Activated T-helper 17 cell treated with anti-CD3 and anti-CD28 coated beads, Interleukin-2, amount 50 U/mL, for 72 hours (primary cell): ENCODE measurements around the gene TTC39B. TPM values are rescaled to one million over a fixed set of nuclear protein-coding genes. Genes with fewer than 3 reads are reported as not detected.
A peak's percentile ranks its signal among the peaks of the same experiment; 100 is the strongest.
"Not testable (repeated sequence)": the region's sequence is repeated elsewhere in the genome, so short reads cannot be mapped to it uniquely, and the experiment has no call there.

ENCODE experiments used
- ATAC-seq: fragments of 150-1000 bp; cut with Tn5 transposase; replicated peaks from 2 replicates; pipeline ENCODE4 v1.10.0; 2021; ENCODE audit warnings: mild to moderate bottlenecking, moderate library complexity
- H3K27ac Mint-ChIP-seq: one replicate; pipeline ENCODE4 v1.8.0; 2022; ENCODE audit warnings: mixed read lengths
- H3K27me3 Mint-ChIP-seq: one replicate; pipeline ENCODE4 v1.8.0; 2022; ENCODE audit warnings: mixed read lengths
- H3K36me3 Mint-ChIP-seq: one replicate; pipeline ENCODE4 v1.8.0; 2022; ENCODE audit warnings: low read depth, mild to moderate bottlenecking, mixed read lengths
- H3K4me1 Mint-ChIP-seq: one replicate; pipeline ENCODE4 v1.8.0; 2022; ENCODE audit warnings: mixed read lengths
- H3K4me3 Mint-ChIP-seq: one replicate; pipeline ENCODE4 v1.8.0; 2022; ENCODE audit warnings: mild to moderate bottlenecking, mixed read lengths
- H3K9me3 Mint-ChIP-seq: one replicate; pipeline ENCODE4 v1.8.0; 2022; ENCODE audit warnings: mixed read lengths
- total RNA-seq, 2 donors: library from RNA; stranded (reverse); gene quantifications; one replicate each; pipeline ENCODE4 v1.2.3, GENCODE V29; 2022

Gene TTC39B
- total RNA-seq: 10 to 100 TPM; 14.5 to 19.1 TPM

DNA sequence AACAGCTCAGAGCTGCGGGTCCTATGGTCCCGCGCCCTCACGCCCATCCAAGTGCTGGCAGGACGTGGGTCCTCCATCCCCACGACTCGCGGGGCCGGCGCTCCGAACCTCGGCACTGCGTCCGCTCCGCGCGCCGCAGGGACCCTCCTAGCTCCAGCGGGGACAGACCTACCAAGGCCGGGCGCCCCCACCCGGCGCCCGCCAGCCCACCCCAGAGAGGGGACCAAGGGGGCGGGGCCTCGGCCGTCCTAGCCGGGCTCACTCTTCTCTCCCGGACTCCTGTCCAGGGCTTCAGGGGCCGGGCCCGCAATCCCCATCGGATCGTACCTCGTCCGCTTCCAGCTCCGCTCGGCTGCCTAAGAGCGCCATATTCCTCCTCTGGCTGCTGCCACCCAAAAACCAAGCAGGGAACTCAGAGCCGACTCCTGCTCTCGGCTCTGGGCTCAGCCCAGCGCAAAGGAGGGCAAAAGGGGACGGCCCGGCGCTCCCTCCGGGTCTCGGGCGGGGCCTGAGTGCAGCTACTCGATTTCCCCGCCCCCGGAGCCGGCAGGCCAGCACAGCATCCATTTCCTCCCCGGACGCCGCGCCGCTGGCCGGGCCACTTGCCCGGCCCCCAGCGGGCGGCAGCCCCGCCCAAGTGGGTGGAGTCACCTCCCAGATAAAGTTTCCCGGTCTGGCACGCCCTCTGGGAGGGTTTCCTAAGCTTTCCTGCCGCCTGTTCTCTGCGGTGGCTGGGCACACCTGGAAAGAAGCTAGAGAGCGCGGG is at the start of gene TTC39B:
Gene TTC39B (minus strand): TSS at position 460 of the 766 bp plus-strand sequence. CDS start 91 bp downstream, at position 369.
- H3K27me3 Mint-ChIP-seq: no peaks in the 10 kb centered on the region
- H3K4me3 Mint-ChIP-seq: peak within 1 kb of the TSS; percentile 95
- peaks cover 6% of the 10 kb centered on the region for H3K36me3 Mint-ChIP-seq
- H3K27ac Mint-ChIP-seq: peak within 1 kb of the TSS; percentile 93
- H3K9me3 Mint-ChIP-seq: no peaks in the 10 kb centered on the region
- peak; percentile 88 for ATAC-seq
- peaks cover 35% of the 10 kb centered on the region for H3K4me1 Mint-ChIP-seq

DNA sequence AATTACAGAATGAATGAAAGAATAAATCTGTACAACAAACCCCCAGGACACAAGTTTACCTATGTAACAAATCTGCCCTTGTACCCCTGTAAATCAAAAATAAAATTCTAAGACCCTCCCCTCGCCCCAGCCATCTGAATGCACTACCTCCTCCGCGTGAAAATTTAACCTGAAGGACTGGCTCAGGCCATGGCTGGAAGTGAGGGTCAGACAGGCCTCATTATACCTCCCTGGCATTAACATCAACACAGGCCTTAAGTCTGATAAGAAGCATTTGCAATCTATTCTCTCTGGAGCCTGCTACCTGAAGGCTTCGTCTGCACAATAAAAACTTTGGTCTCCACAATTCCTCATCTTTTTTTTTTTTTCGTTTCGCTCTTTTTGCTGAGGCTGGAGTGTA is 48.7 kb upstream of the TTC39B start:
- Mint-ChIP-seq H3K27ac (no peak overlapping the region), H3K9me3 (no peaks in the 10 kb centered on the region), H3K27me3 (no peaks in the 10 kb centered on the region), H3K4me3 (no peak overlapping the region), H3K36me3 (no peaks in the 10 kb centered on the region), H3K4me1 (peaks cover 4% of the 10 kb centered on the region)
- ATAC-seq: no peak

- ATAC-seq: no peak
- H3K4me3 Mint-ChIP-seq: no peak overlapping the region
- H3K36me3 Mint-ChIP-seq: no peaks in the 10 kb centered on the region
- H3K4me1 Mint-ChIP-seq: peaks cover 4% of the 10 kb centered on the region
- H3K27me3 Mint-ChIP-seq: no peaks in the 10 kb centered on the region
- H3K9me3 Mint-ChIP-seq: no peaks in the 10 kb centered on the region
- peak overlapping the region; percentile 47 for H3K27ac Mint-ChIP-seq
These were observed 47.7 kb upstream of the TTC39B start for GRCh38 chr9:15354713-15355112.

- no peaks in the 10 kb centered on the region for H3K9me3 Mint-ChIP-seq
These were observed 46.9 kb upstream of the TTC39B start for GRCh38 chr9:15353892-15354291.

DNA sequence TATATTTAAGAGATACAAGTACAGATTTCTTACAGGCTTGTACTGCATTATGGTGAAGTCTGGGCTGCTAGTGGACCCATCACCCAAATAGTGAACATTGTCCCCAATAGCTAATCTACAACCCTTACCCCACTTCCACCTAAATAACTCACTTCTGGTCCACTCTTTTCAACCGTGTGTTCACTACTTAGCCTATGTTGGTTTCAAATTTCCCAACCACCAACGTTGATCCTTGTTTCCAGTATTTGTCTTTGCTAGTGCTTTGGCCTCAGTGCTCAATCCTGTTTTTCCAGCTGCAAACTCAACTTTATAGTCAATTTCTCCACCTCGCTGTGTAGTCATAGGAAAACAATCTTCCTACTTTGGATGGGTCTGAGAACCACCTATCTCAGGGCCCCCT is 45.3 kb upstream of the TTC39B start:
- Mint-ChIP-seq H3K36me3 (no peaks in the 10 kb centered on the region), H3K27me3 (no peaks in the 10 kb centered on the region), H3K4me1 (peaks cover 4% of the 10 kb centered on the region), H3K27ac (no peak overlapping the region), H3K4me3 (no peak overlapping the region), H3K9me3 (no peaks in the 10 kb centered on the region)
- no peak for ATAC-seq

More at GRCh38 chr9:15353892-15354291, 46.9 kb upstream of the TTC39B start:
- Mint-ChIP-seq H3K27ac (no peak overlapping the region), H3K4me1 (peaks cover 4% of the 10 kb centered on the region), H3K27me3 (no peaks in the 10 kb centered on the region), H3K4me3 (no peak overlapping the region), H3K36me3 (no peaks in the 10 kb centered on the region)
- no peak for ATAC-seq

DNA sequence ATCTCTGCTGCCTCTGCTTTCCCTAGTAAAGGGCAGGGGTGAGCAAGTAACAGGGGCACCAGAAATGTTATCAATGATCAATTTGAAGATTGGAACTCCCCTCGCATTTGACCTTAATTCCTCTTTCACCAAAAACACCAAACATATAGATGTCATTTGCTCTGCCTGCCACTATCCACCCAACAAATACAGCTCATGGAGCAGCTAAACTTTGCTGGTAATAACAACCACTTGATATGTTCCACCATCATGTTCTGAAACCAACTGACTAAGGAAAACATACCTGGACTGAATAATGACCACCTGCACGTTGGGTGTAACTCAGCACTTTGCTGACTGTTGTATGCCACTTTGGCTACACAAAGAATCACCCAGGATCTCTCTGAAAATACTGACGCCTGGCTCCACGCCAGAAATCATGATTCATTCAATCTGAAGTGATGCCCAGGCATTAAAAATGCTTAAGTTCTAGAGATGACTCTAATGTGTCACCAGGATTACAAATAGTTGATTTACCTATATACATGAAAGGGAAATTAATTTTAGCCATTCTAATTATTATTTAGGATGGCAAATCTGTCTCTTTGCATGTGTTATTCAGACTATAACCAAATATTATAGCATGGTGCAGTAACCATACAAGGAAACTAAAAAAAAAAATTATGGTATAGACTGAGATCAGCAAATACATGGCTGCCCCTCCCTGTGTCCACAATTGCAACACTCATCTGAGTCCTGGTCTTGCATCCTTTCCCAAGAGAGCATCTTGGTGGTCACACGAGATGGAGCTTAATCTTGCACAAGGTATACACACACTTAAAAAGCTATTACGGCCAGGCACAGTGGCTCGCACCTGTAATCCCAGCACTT is 43.1 kb upstream of the TTC39B start:
- Mint-ChIP-seq H3K9me3 (no peaks in the 10 kb centered on the region), H3K27ac (no peak overlapping the region), H3K27me3 (no peaks in the 10 kb centered on the region), H3K36me3 (no peaks in the 10 kb centered on the region), H3K4me3 (no peak overlapping the region), H3K4me1 (peaks cover 4% of the 10 kb centered on the region)
- ATAC-seq: no peak

DNA sequence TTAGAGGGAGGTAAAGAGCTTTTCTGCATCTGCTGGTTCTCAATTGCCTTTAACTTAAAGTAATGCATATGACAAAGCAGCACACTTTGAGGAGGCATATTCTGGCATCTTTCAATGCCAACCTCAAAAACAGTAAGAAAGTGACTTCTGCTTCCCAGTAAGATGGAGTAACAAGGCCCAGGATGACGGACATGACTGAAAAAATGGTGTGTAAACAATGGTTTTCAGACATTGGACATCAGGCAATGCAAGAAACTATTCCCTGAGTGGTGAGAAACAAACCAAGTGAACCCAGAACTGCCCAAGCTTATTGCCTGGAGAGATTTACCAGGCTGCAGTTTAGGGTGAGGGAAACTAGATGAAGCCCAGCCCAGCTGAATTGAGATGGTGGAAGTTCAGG is 39.8 kb upstream of the TTC39B start:
- H3K27me3 Mint-ChIP-seq: no peaks in the 10 kb centered on the region
- H3K4me1 Mint-ChIP-seq: peaks cover 4% of the 10 kb centered on the region
- no peak overlapping the region for H3K4me3 Mint-ChIP-seq
- H3K9me3 Mint-ChIP-seq: no peaks in the 10 kb centered on the region
- H3K36me3 Mint-ChIP-seq: no peaks in the 10 kb centered on the region
- ATAC-seq: no peak
- H3K27ac Mint-ChIP-seq: no peak overlapping the region

GRCh38 chr9:15344191-15344590 is 37.2 kb upstream of the TTC39B start:
- H3K9me3 Mint-ChIP-seq: no peaks in the 10 kb centered on the region
- H3K4me1 Mint-ChIP-seq: no peaks in the 10 kb centered on the region
- no peak overlapping the region for H3K27ac Mint-ChIP-seq
- H3K36me3 Mint-ChIP-seq: no peaks in the 10 kb centered on the region
- no peak for ATAC-seq
- no peak overlapping the region for H3K4me3 Mint-ChIP-seq
- no peaks in the 10 kb centered on the region for H3K27me3 Mint-ChIP-seq

DNA sequence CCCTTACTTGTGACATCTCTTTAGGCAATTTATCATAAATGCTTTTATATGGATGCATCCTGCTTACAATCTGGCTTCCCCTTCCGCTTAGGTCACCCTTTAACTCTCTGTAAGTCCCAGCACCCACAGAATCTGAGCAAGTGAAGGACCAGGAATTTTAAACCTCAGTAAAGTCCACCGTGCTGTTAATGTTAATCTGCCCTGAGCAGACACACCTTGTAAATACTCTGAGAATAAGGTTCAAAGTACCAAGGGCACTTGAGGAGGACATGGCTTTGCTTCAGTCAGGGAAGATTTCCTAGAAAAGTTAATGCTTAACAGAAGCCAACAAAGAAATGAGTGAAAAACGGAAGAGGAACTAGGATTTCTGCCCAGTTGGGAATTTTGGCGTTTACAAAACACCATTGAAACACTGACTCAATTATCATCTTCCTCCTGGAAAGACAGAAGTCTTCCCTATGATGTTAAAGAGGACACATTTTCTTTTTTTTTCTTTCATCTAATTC is 26.4 kb upstream of the TTC39B start:
- H3K4me3 Mint-ChIP-seq: no peak overlapping the region
- H3K27ac Mint-ChIP-seq: no peak overlapping the region
- no peaks in the 10 kb centered on the region for H3K27me3 Mint-ChIP-seq
- ATAC-seq: no peak
- no peaks in the 10 kb centered on the region for H3K9me3 Mint-ChIP-seq
- H3K4me1 Mint-ChIP-seq: peaks cover 6% of the 10 kb centered on the region
- H3K36me3 Mint-ChIP-seq: no peaks in the 10 kb centered on the region

DNA sequence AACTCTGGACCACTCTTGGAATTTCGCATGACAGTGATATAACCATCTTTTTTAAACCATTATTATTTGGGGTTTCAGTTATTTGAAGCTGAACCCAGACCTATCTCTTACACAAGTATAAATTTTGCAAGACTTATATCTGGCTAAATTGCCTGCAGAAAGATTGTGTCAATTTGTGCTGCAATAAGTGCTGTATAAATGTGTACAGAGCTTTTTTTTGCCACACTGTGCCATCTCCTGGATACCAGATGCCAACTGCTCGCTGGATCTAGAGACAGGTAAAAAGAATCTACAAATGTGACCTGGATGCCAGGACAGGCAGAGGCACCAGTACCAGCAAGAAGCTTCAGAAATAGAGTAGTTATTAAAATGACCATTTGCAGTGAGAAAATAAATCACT is 25.9 kb upstream of the TTC39B start:
- no peaks in the 10 kb centered on the region for H3K9me3 Mint-ChIP-seq
- no peaks in the 10 kb centered on the region for H3K36me3 Mint-ChIP-seq
- ATAC-seq: no peak
- no peak overlapping the region for H3K27ac Mint-ChIP-seq
- peaks cover 6% of the 10 kb centered on the region for H3K4me1 Mint-ChIP-seq
- H3K4me3 Mint-ChIP-seq: no peak overlapping the region
- no peaks in the 10 kb centered on the region for H3K27me3 Mint-ChIP-seq

GRCh38 chr9:15329539-15330109 is 22.6 kb upstream of the TTC39B start:
- Mint-ChIP-seq H3K4me3 (no peak overlapping the region), H3K36me3 (no peaks in the 10 kb centered on the region), H3K9me3 (peaks cover 3% of the 10 kb centered on the region), H3K27ac (no peak overlapping the region), H3K4me1 (peaks cover 3% of the 10 kb centered on the region), H3K27me3 (no peaks in the 10 kb centered on the region)
- ATAC-seq: no peak

DNA sequence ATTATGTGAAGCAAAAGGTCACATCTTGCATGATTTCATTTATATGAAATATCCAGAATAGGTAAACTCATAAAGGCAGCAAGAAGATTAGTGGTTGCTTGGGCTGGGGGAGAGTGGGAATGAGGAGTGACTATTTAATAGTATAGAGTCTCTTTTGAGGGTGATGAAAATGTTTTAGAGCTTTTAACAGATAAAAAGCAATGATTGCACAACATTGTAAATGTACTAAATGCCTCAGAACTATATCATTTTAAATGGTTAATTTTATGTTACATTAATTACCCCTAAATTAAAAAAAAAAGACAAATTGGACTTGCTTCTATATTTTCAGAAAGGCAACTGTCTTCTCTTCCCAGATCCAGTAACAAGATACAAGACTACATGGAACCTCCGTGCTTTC is 21.9 kb upstream of the TTC39B start:
- H3K27ac Mint-ChIP-seq: no peak overlapping the region
- no peaks in the 10 kb centered on the region for H3K36me3 Mint-ChIP-seq
- H3K4me1 Mint-ChIP-seq: no peaks in the 10 kb centered on the region
- no peak for ATAC-seq
- peaks cover 8% of the 10 kb centered on the region for H3K9me3 Mint-ChIP-seq
- no peaks in the 10 kb centered on the region for H3K27me3 Mint-ChIP-seq
- no peak overlapping the region for H3K4me3 Mint-ChIP-seq

DNA sequence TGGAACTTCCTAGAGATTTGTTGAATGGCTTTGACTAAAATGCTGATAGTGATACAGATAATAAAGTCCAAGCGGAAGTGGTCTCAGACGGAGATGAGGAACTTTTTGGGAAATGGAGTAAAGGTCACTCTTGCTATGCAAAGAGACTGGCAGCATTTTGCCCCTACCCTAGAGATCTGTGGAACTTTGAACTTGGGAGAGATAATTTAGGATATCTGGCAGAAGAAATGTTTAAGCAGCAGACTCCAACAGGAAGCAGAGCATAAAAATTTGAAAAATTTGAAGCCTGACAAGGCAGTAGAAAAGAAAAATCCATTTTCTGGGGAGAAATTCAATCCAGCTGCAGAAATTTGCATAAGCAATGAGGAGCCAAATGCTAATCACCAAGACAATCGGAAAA is 15.7 kb upstream of the TTC39B start:
- H3K27me3 Mint-ChIP-seq, H3K27ac Mint-ChIP-seq, H3K4me3 Mint-ChIP-seq, H3K36me3 Mint-ChIP-seq, ATAC-seq, H3K4me1 Mint-ChIP-seq, H3K9me3 Mint-ChIP-seq: not testable (repeated sequence)

- not testable (repeated sequence) for H3K27ac Mint-ChIP-seq, H3K9me3 Mint-ChIP-seq, H3K4me3 Mint-ChIP-seq, H3K27me3 Mint-ChIP-seq, H3K36me3 Mint-ChIP-seq, H3K4me1 Mint-ChIP-seq, ATAC-seq
These were observed 12.6 kb upstream of the TTC39B start for GRCh38 chr9:15319661-15320060.
